HG03432 (cell line): ENCODE data around the gene APOL6.
"Not testable (repeated sequence)": the region's sequence is repeated elsewhere in the genome, so short reads cannot be mapped to it uniquely, and the experiment has no call there.

Experiments used
- ATAC-seq: cut with Tn5 transposase; IDR thresholded peaks from one replicate; pipeline ENCODE4 v1.9.1; 2021; ENCODE audit warnings: mild to moderate bottlenecking, moderate library complexity; ENCODE audit not compliant: unreplicated experiment

APOL6 gene

GRCh38 chr22:35617137-35617755 is 31.0 kb upstream of the APOL6 start, which contains the start of gene MB:
MB (minus strand) TSS chr22:35617329; CDS start chr22:35617257, 72 bp downstream.
- no peak for ATAC-seq

- ATAC-seq = no peak
Observed at GRCh38 chr22:35618427-35619223, 29.6 kb upstream of the APOL6 start.

GRCh38 chr22:35619336-35620094 is 28.7 kb upstream of the APOL6 start:
- ATAC-seq = no peak

GRCh38 chr22:35620624-35621251 is 27.5 kb upstream of the APOL6 start:
- ATAC-seq = no peak

- no peak for ATAC-seq
Observed at GRCh38 chr22:35621451-35621850, 26.8 kb upstream of the APOL6 start.

GRCh38 chr22:35622191-35622913 is 25.9 kb upstream of the APOL6 start:
- no peak for ATAC-seq

GRCh38 chr22:35623885-35624284 is 24.4 kb upstream of the APOL6 start:
- ATAC-seq = not testable (repeated sequence)

GRCh38 chr22:35624547-35624946 is 23.7 kb upstream of the APOL6 start:
- no peak for ATAC-seq

- ATAC-seq = no peak
Observed at GRCh38 chr22:35625763-35626432, 22.3 kb upstream of the APOL6 start.

GRCh38 chr22:35627267-35628041 is 20.8 kb upstream of the APOL6 start:
- ATAC-seq = no peak

- no peak for ATAC-seq
Observed at GRCh38 chr22:35628732-35629131, 19.5 kb upstream of the APOL6 start.

- no peak for ATAC-seq
Observed at GRCh38 chr22:35629406-35630216, 18.6 kb upstream of the APOL6 start.

- no peak for ATAC-seq
Observed at GRCh38 chr22:35630387-35630793, 17.9 kb upstream of the APOL6 start.

GRCh38 chr22:35630891-35631290 is 17.4 kb upstream of the APOL6 start:
- no peak for ATAC-seq

GRCh38 chr22:35631597-35631996 is 16.6 kb upstream of the APOL6 start:
- no peak for ATAC-seq

GRCh38 chr22:35632935-35633334 is 15.3 kb upstream of the APOL6 start:
- ATAC-seq = no peak

GRCh38 chr22:35633520-35633919 is 14.7 kb upstream of the APOL6 start:
- ATAC-seq = no peak

GRCh38 chr22:35634015-35634414 is 14.2 kb upstream of the APOL6 start:
- ATAC-seq = no peak
